HG03469 (cell line): Measurements from ENCODE around the gene FMO3.

Experiments
- ATAC-seq: cut with Tn5 transposase; IDR thresholded peaks from one replicate; pipeline ENCODE4 v1.9.1; 2021; ENCODE audit warnings: mild to moderate bottlenecking, moderate library complexity, moderate number of reproducible peaks; ENCODE audit not compliant: unreplicated experiment

FMO3 gene

DNA sequence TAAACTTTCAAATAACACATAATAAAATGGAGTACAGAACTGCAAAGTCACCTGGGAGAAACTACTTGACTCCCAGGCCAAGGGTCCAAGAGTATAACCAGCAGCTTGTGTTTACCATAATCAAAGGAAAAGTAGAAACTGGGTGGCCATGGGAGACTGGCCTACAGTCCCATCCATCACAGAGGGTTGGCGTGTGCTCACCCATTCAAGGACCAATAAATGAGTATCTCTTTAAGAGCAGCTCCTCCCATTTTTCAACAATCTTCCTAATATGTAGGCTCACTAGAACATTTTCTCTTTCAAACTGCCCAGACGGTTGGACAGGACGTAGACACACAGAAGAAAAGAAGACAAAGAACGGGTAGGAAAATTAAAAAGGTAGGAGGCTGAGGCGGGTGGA, at the start of gene FMO3:
Gene FMO3, plus strand, starts transcription at position 302 of the 400 bp plus-strand sequence. CDS start 1,754 bp downstream, outside the sequence.
- no peak for ATAC-seq

DNA sequence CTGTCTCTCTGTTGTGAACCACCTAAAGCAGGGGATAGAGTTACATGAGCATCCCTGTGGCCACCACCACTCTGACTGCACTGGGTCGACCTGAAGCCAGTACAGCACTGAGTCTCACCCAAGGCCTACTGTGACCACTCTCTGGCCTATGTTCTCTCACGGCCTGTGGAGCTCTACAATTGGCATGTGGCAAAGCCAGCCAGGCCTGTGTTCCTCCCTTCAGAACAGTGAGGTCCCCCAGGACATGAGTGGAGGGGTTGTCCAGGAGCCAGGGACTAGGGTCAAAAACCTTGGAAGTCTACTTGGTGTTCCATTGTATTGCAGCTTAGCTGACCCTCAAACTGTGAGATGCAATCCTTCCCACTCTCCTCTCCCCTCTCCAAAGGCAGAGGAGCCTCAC, 42.7 kb upstream of the FMO3 start:
- ATAC-seq: no peak

- ATAC-seq: no peak
Measured at GRCh38 chr1:171052977-171053376, 37.7 kb upstream of the FMO3 start.

- ATAC-seq: no peak
Measured at GRCh38 chr1:171055966-171056643, 34.6 kb upstream of the FMO3 start.

DNA sequence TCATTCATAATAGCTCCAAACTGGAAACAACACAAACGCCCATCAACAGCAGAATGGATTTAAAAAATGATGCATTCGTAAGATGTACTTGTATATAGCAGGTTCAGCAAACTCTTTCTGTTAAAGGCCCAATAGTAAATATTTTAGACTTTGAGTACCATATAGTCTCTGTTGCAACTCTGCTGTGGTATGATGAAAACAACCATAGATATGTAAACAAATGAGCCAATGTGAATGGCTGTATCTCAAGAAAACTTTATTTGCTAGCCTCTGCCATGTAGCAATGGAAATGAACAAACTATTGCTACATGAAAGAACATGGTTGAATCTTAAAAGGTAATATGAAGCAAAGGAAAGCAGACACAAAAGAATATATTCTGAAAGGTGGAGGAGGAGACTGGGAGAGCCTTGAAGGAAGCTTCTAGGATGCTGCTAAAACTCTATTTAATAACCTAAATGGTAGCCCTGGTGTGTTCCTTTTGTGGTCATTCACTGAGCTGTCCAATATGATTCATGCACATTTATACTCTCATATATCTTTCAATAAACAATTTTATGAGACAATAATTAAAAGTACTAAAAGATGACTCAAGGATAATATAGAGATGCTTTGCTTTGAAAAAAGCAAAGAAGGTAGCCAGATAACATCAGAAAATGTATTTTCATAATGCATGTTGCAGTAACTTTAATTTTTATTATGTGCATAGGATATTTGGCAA, 29.1 kb upstream of the FMO3 start:
- ATAC-seq: no peak

DNA sequence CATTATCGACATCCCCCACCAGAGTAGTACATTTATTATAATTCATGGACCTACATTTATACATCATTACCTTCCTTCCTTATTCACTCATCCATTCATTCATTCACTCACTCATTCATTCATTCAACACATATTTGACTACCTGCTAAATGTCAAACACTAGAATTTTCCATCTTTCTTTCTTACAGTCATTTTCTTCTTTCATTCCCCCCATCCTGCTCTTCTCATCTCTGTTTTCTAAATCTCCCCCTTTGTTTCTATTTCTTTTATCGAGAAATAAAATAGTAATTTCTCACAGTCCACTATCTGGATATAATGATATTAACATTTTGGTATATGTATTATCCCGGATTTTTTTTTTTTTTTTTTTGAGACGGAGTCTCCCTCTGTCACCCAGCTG, 27.8 kb upstream of the FMO3 start:
- ATAC-seq: no peak

DNA sequence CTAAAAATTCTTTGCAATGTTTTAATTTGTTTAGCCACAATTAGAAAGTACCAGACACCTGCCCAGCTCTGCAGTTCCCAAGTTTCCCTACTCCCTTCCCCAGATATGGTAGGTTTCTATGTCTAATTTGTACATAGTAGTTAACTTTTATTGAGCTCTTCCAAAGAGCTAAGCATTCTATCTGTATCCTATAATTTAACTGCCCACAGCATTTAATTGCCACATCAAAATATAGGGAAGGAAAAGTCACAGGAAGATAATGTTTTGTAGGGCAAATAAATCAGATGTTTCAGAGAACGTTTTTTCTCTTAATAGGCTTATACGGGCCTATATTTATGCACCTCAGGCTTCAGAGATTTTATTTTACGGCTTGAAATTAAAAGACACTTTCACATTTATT, 15.7 kb upstream of the FMO3 start:
- ATAC-seq: no peak

- no peak for ATAC-seq
Measured at GRCh38 chr1:171081314-171081753, 9.4 kb upstream of the FMO3 start.

DNA sequence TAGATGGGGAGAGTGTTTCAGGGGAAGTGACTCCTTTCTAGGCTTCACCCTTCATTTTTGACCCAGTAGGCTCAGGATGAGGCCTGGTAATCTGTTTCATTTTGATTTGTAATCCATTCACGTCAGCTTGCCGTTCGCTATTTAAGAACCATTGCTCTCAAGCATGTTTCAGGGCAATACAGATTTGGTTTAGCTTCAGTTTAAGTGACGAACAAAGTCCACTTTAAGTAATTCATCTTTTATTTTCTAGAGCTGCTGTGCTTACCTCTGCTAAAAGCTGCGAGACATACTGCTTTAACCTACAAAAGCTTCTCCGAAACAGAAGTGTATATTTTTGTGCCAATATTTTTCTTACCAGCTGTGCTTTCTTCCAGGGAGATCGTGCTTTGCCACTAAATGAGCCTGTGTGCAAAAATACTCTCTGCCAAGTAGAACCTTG, 8.9 kb upstream of the FMO3 start:
- no peak for ATAC-seq

- ATAC-seq: no peak
Measured at GRCh38 chr1:171082606-171083005, 8.1 kb upstream of the FMO3 start.

- ATAC-seq: no peak
Measured at GRCh38 chr1:171083222-171083621, 7.5 kb upstream of the FMO3 start.

DNA sequence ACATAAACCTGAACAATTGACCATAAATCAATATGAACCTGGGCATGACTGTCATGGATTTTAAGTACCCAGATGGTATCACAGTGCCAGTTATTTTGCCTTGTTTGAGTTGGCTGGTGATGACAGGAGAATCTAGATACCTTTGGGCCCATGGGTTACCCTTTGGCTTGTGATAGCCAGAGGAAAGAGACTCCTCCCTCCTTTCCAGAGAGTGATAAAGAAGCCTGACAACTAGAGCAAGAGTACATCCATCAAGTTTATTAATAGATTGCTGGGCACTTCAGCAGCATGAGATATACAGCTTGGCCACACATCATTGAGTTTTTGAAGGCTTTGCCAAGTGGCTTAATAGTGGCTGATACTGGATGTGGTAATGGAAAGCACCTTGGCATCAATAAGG, 6.6 kb upstream of the FMO3 start:
- no peak for ATAC-seq

GRCh38 chr1:171084870-171085269, 5.8 kb upstream of the FMO3 start:
- no peak for ATAC-seq

GRCh38 chr1:171087896-171088295, 2.8 kb upstream of the FMO3 start:
- no peak for ATAC-seq

GRCh38 chr1:171103862-171104261, 13.2 kb downstream of the FMO3 start:
- ATAC-seq: no peak

- no peak for ATAC-seq
Measured at GRCh38 chr1:171107262-171107940, 16.7 kb downstream of the FMO3 start.

DNA sequence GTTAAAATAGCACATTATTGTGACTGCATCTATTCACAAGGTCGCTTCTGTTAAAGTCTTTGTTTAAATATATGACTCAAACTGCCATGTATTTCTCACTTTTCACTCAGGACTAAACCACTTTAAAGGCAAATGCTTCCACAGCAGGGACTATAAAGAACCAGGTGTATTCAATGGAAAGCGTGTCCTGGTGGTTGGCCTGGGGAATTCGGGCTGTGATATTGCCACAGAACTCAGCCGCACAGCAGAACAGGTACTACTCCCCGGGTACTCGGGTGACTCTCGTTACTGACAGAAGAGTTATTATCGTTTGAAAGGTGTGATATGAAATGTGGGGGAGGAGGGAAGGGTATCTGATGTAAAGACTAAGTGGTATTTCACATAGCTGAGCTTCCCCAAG, 17.3 kb downstream of the FMO3 start:
- ATAC-seq: no peak

DNA sequence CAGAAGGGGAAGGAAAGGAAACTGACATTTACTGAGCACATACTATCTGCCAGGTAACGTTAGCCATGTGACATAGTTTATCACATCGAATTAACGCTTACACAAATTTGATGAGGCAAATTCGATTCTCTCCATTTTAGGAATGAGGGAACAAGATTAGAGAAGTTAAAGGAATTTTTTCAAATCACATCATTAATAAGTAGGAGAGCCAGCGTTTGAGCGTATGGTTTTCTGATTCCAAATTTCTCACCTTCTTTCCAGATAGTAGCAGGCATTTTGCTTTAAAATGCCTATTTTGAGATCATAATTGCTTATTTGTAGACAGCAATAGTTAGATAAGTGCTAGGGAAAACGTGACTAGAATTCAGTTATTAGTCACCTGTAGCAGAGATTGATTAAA, 19.3 kb downstream of the FMO3 start:
- no peak for ATAC-seq

DNA sequence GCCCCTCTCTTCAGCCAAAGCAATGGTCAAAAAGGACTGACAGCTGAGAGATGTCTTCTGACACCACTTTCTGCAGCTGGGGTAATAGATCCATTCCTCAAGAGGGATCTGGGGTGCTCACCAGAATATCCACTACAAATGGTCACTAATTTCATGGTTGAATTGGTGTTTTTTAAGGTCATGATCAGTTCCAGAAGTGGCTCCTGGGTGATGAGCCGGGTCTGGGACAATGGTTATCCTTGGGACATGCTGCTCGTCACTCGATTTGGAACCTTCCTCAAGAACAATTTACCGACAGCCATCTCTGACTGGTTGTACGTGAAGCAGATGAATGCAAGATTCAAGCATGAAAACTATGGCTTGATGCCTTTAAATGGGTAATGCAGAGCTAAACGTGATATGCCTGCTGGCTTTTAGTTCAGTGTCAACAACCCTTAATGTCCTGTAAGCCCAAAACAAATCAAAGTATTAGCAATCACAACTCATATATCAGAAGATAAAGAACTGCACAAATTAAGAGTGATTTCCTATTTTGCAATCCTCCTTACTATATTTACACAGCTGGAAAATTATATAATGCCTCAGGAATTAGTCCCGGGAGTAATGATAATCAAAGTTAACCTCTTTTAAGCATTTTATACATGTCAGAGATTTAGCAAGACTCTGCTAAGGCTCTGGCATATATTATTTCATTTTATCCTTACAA, 20.1 kb downstream of the FMO3 start:
- ATAC-seq: no peak

DNA sequence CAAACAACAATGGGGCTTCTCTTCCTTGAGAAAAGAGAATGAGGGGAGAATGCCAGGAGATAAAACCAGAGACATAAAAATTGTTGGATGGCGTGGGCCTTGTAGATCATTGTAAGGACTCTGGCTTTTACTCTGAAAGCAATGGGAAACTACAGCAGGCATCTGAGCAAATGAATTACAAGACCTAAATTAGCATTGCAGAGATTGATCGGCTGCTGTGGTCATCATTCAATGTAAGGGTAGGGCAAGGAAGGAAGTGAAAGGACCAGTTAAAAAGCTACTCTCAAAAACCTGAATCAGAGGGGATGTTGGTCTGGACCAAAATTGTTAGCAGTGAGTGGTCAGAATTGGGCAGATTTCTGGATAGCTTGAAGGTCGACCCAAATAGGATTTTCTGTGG, 21.4 kb downstream of the FMO3 start:
- no peak for ATAC-seq

DNA sequence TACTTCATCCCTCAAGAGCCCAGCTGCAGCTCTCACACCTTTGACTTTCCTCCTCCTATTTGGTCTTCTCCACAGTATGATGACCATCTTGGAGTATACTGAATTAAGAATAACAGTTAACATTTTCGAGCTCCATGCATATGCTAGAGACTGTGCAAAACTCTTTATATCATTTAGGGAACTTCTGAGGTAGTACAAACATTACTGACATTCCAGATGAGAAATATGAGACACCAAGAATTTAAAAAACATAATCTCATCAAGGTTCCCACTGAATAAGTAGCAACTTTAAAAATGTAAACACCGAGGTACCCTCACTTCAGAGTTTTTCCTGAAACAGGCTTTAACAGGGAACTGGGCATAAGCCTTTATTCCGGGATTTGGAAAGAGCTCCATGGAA, 22.7 kb downstream of the FMO3 start:
- no peak for ATAC-seq
